Neural progenitor cell (in vitro differentiated cells): ENCODE data around the gene TMC8. TPM values are rescaled to one million over a fixed set of nuclear protein-coding genes. Genes with fewer than 3 reads are reported as not detected.

Experiments used
- DNase-seq: peaks from one replicate; pipeline ENCODE4 v3.0.0-alpha.2; 2016; ENCODE audit warnings: low spot score
- H2AFZ ChIP-seq: fragments of 200-600 bp; sonication (generic); replicated peaks from 2 replicates; pipeline ENCODE4 v1.6.1; 2016; ENCODE audit warnings: antibody characterized with exemption
- H3F3A ChIP-seq: fragments of 200-600 bp; sonication (generic); 2 replicates; pipeline ENCODE4 v1.6.1; 2016; ENCODE audit warnings: antibody characterized with exemption, low read depth
- H3K27ac ChIP-seq: fragments of 200-600 bp; sonication (generic); 2 replicates; pipeline ENCODE4 v1.5.1; 2016; ENCODE audit warnings: mild to moderate bottlenecking
- H3K27me3 ChIP-seq: fragments of 200-600 bp; sonication (generic); 2 replicates; pipeline ENCODE4 v1.6.1; 2016; ENCODE audit warnings: mild to moderate bottlenecking, moderate library complexity
- H3K36me3 ChIP-seq: fragments of 200-600 bp; sonication (generic); 2 replicates; pipeline ENCODE4 v1.5.1; 2016
- H3K4me1 ChIP-seq: fragments of 200-600 bp; sonication (generic); 2 replicates; pipeline ENCODE4 v1.6.1; 2016; ENCODE audit warnings: mixed run types
- H3K4me2 ChIP-seq: fragments of 200-600 bp; sonication (generic); 2 replicates; pipeline ENCODE4 v1.6.1; 2016
- H3K4me3 ChIP-seq: fragments of 200-600 bp; sonication (generic); 2 replicates; pipeline ENCODE4 v1.5.1; 2016
- H3K79me2 ChIP-seq: fragments of 200-600 bp; sonication (generic); 2 replicates; pipeline ENCODE4 v1.6.1; 2016; ENCODE audit warnings: low read depth
- H3K9ac ChIP-seq: fragments of 200-600 bp; sonication (generic); 2 replicates; pipeline ENCODE4 v1.6.1; 2016
- H3K9me3 ChIP-seq: fragments of 200-600 bp; sonication (generic); 2 replicates; pipeline ENCODE4 v1.5.1; 2016; ENCODE audit warnings: low read depth
- H4K20me1 ChIP-seq: fragments of 200-600 bp; sonication (generic); 2 replicates; pipeline ENCODE4 v1.6.1; 2016; ENCODE audit warnings: low read depth
- H3K27ac Mint-ChIP-seq: 3 replicates; pipeline ENCODE4 v1.8.0; 2021; ENCODE audit warnings: mixed read lengths
- H3K27me3 Mint-ChIP-seq: 2 replicates; pipeline ENCODE4 v1.8.0; 2022; ENCODE audit warnings: low read depth, mild to moderate bottlenecking, inconsistent platforms, moderate library complexity, mixed read lengths; ENCODE audit not compliant: insufficient read depth
- H3K36me3 Mint-ChIP-seq: 3 replicates; pipeline ENCODE4 v1.8.0; 2021; ENCODE audit warnings: mixed read lengths
- H3K4me1 Mint-ChIP-seq: 3 replicates; pipeline ENCODE4 v1.8.0; 2021; ENCODE audit warnings: mixed read lengths
- H3K4me3 Mint-ChIP-seq: 3 replicates; pipeline ENCODE4 v1.8.0; 2021; ENCODE audit warnings: mild to moderate bottlenecking, moderate library complexity, mixed read lengths
- H3K9me3 Mint-ChIP-seq: 3 replicates; pipeline ENCODE4 v1.8.0; 2020; ENCODE audit warnings: mixed read lengths
- EZH2 ChIP-seq: fragments of 200-600 bp; sonication (generic); IDR thresholded peaks from 2 replicates; pipeline ENCODE4 v1.6.1; 2017; ENCODE audit warnings: antibody characterized with exemption, mild to moderate bottlenecking, moderate library complexity
- EZH2phosphoT487 ChIP-seq: fragments of 200-600 bp; sonication (generic); IDR thresholded peaks from 2 replicates; pipeline ENCODE4 v1.6.1; 2017; ENCODE audit warnings: antibody characterized with exemption
- total RNA-seq: library from RNA; depleted of rRNA; stranded (reverse); fragments of >200 nt; gene quantifications from 2 replicates; pipeline ENCODE4 v1.2.3, GENCODE V29; 2015; ENCODE audit warnings: low replicate concordance
- TF ChIP-seq, protein P1 (sequence below): fragments of 200-600 bp; sonication (generic); IDR thresholded peaks from 2 replicates; pipeline ENCODE4 v1.5.1; 2017; ENCODE audit warnings: antibody characterized with exemption, mild to moderate bottlenecking

Gene TMC8
- total RNA-seq, 1 donor from 2014 or later, result not detected

DNA sequence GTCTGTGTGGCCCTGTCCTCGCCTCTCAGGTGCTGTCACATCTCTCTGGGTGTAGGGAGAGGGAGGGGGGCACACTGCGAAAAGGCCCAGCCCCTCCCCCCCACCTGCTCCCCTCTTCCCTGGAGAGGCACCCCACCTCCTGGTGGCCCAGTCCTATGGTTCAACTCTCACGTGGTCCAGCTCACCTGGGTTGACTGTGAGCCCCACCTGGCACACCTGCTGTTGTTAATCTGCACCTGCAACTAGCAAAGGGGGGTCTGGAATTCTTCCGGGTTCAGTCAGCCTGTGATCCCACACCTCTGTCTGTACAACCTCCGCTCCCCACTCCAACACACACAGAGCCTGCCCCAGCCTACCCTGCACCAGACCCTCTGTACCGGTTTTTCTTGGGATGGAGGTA is 35.8 kb downstream of the TMC8 start:
- Histone ChIP-seq H4K20me1 (peaks cover 16% of the 10 kb centered on the region), H3K27ac (no peak overlapping the region), H3K4me2 (no peak overlapping the region), H3K79me2 (no peaks in the 10 kb centered on the region), H3K9me3 (no peaks in the 10 kb centered on the region), H3K36me3 (no peaks in the 10 kb centered on the region), H3K27me3 (no peaks in the 10 kb centered on the region), H3K4me1 (peaks cover 9% of the 10 kb centered on the region), H3K4me3 (no peak overlapping the region), H2AFZ (no peak overlapping the region), H3F3A (peaks cover 12% of the 10 kb centered on the region), H3K9ac (no peak overlapping the region)
- no peak for DNase-seq
- no peaks in the 10 kb centered on the region for H3K4me1 Mint-ChIP-seq
- no peak overlapping the region for H3K4me3 Mint-ChIP-seq
- peaks cover 3% of the 10 kb centered on the region for H3K27me3 Mint-ChIP-seq
- no peak for TF ChIP-seq EZH2
- TF ChIP-seq EZH2phosphoT487, result no peak
- TF ChIP-seq, protein P1, sequence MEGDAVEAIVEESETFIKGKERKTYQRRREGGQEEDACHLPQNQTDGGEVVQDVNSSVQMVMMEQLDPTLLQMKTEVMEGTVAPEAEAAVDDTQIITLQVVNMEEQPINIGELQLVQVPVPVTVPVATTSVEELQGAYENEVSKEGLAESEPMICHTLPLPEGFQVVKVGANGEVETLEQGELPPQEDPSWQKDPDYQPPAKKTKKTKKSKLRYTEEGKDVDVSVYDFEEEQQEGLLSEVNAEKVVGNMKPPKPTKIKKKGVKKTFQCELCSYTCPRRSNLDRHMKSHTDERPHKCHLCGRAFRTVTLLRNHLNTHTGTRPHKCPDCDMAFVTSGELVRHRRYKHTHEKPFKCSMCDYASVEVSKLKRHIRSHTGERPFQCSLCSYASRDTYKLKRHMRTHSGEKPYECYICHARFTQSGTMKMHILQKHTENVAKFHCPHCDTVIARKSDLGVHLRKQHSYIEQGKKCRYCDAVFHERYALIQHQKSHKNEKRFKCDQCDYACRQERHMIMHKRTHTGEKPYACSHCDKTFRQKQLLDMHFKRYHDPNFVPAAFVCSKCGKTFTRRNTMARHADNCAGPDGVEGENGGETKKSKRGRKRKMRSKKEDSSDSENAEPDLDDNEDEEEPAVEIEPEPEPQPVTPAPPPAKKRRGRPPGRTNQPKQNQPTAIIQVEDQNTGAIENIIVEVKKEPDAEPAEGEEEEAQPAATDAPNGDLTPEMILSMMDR, result no peak
- H3K27ac Mint-ChIP-seq, result no peak overlapping the region
- H3K36me3 Mint-ChIP-seq, result no peaks in the 10 kb centered on the region
- H3K9me3 Mint-ChIP-seq, result no peaks in the 10 kb centered on the region

DNA sequence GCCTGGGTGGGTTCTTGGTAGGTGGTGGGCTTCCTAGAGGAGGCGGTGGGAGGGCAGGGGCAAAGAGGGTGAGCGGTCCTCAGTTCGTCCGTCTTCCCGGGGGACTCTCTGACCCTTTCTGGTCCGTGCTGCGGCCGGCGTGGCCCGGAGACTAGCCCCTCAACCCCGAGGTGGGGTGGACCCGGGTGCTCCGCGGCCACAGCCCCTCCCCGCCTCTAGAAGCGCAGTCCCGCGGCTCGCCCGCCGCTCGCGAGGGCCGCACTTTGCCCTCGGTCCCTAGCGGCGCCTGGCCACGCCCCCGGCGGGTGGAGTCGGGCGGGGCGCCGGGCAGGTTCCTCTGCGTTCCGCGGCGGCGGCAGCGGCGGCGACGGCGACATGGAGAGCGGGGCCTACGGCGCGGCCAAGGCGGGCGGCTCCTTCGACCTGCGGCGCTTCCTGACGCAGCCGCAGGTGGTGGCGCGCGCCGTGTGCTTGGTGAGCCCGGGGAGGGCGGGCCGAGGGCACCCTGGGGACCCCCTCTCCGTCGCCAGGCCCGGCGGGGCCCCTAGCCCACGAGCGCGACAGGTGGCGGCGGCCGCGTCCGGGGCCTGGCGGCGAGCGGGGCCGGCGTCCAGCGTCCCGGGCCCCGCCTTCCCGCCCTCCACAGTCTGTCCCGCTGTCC is 37.8 kb downstream of the TMC8 start, which contains the start of gene SYNGR2:
Gene SYNGR2 (plus strand): TSS at position 340 of the 661 bp plus-strand sequence. CDS start 36 bp downstream, at position 376.
- Mint-ChIP-seq H3K9me3 (no peaks in the 10 kb centered on the region), H3K36me3 (peaks cover under 1% of the 10 kb centered on the region), H3K4me3 (peak within 1 kb of the TSS; percentile 82), H3K4me1 (peaks cover 14% of the 10 kb centered on the region), H3K27ac (no peak within 1 kb of the TSS), H3K27me3 (peaks cover 4% of the 10 kb centered on the region)
- no peak within 1 kb of the TSS for H3K27ac ChIP-seq
- no peak within 1 kb of the TSS for H3K9ac ChIP-seq
- peak within 1 kb of the TSS; percentile 86 for H3K4me3 ChIP-seq
- no peaks in the 10 kb centered on the region for H3K79me2 ChIP-seq
- peak; percentile 96 for DNase-seq
- TF ChIP-seq, protein P1, result no peak
- no peak for TF ChIP-seq EZH2
- TF ChIP-seq EZH2phosphoT487, result no peak
- H3K4me2 ChIP-seq, result peak within 1 kb of the TSS; percentile 100
- peaks cover 9% of the 10 kb centered on the region for H3K4me1 ChIP-seq
- H4K20me1 ChIP-seq, result peaks cover 27% of the 10 kb centered on the region
- no peaks in the 10 kb centered on the region for H3K9me3 ChIP-seq
- H3K36me3 ChIP-seq, result no peaks in the 10 kb centered on the region
- H2AFZ ChIP-seq, result peak within 1 kb of the TSS; percentile 50
- H3K27me3 ChIP-seq, result no peaks in the 10 kb centered on the region
- peaks cover 32% of the 10 kb centered on the region for H3F3A ChIP-seq

DNA sequence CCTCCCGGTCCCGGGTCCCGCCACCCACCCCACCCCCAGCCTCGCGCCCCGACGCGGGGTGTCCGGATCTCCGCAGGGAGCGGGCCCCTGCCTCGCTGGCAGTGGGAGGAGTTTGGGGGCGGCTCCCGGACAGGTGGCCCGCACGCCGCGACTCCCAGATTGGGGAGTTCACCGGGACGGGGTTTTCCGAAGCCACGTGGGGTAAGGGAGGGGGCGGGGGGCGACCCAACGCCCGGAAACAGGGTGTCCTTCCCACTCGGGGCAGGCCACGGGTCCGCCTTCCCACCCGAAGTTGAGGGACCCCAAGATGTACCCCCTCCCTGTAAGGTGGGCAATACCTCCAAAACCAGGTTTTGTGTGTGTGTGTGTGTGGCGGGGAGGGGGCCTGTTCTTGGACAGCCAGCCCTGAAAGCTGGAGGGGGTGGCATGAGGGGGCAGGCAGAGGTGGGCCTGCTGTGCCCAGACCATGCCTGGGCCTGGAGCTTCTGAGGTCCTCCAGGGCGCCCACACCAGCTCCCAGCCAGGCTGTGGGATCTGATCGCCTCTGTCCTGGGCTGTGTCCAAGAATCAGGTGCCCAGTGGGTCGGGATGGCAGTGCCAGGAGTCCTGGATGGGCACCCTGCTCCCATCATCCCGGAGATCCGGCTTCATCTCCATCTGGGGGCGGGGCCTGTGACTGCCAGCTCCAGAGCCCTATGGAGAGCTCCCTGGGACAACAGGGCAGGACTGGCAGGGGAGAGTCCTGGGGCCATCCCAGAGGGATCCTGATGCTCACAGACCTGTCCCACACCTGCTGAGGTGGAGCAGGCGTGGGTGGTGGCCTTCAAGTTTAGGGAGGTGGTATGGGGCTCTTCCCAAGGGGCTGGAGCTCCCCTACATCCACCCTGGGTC is 38.6 kb downstream of the TMC8 start:
- Mint-ChIP-seq H3K4me1 (peaks cover 14% of the 10 kb centered on the region), H3K4me3 (peak overlapping the region; percentile 76), H3K27ac (no peak overlapping the region), H3K27me3 (peaks cover 9% of the 10 kb centered on the region), H3K9me3 (no peaks in the 10 kb centered on the region), H3K36me3 (peaks cover 8% of the 10 kb centered on the region)
- Histone ChIP-seq H3K9me3 (no peaks in the 10 kb centered on the region), H3K27me3 (no peaks in the 10 kb centered on the region), H3K36me3 (no peaks in the 10 kb centered on the region), H4K20me1 (peaks cover 27% of the 10 kb centered on the region), H3K4me1 (peaks cover 9% of the 10 kb centered on the region), H3K79me2 (no peaks in the 10 kb centered on the region), H2AFZ (peak overlapping the region; percentile 50), H3K9ac (no peak overlapping the region), H3F3A (peaks cover 35% of the 10 kb centered on the region), H3K4me2 (peak overlapping the region; percentile 100), H3K4me3 (peak overlapping the region; percentile 86), H3K27ac (no peak overlapping the region)
- peak; percentile 60 for DNase-seq
- TF ChIP-seq, protein P1, result no peak
- TF ChIP-seq EZH2 (no peak), EZH2phosphoT487 (no peak)
